Skin of body (tissue), 2 donors: ENCODE measurements around the gene STOM. TPM values are rescaled to one million over a fixed set of nuclear protein-coding genes. Genes with fewer than 3 reads are reported as not detected.
A peak's percentile ranks its signal among the peaks of the same experiment; 100 is the strongest.

Experiments
- DNase-seq: peaks from one replicate; lab custom pipeline; 2025; lab: John Stamatoyannopoulos, UW
- total RNA-seq: library from RNA; depleted of rRNA; stranded (reverse); fragments of >200 nt; gene quantifications from one replicate; pipeline ENCODE4 v1.2.3, GENCODE V29; 2014

The STOM gene
- total RNA-seq, 1 donor from 2014 or later: 139 TPM

- DNase-seq: no peak
Observed at GRCh38 chr9:121349009-121349408, 21.0 kb downstream of the STOM start.

- no peak for DNase-seq
Observed at GRCh38 chr9:121348221-121348620, 21.8 kb downstream of the STOM start.

- DNase-seq: no peak
Observed at GRCh38 chr9:121345070-121345469, 25.0 kb downstream of the STOM start.

- no peak for DNase-seq
Observed at GRCh38 chr9:121344184-121344583, 25.9 kb downstream of the STOM start.

- DNase-seq: no peak
Observed at GRCh38 chr9:121340676-121341392, 29.2 kb downstream of the STOM start.

- no peak for DNase-seq
Observed at GRCh38 chr9:121339437-121339836, 30.6 kb downstream of the STOM start.

- no peak for DNase-seq
Observed at GRCh38 chr9:121336665-121337064, 33.4 kb downstream of the STOM start.

GRCh38 chr9:121333950-121334773 lies 35.9 kb downstream of the STOM start:
- DNase-seq: no peak

GRCh38 chr9:121331992-121332685 lies 37.9 kb downstream of the STOM start:
- DNase-seq: no peak

GRCh38 chr9:121331549-121331948 lies 38.5 kb downstream of the STOM start:
- no peak for DNase-seq

- no peak for DNase-seq
Observed at GRCh38 chr9:121328876-121329681, 41.0 kb downstream of the STOM start.

- DNase-seq: no peak
Observed at GRCh38 chr9:121328476-121328875, 41.6 kb downstream of the STOM start.

- DNase-seq: no peak
Observed at GRCh38 chr9:121326901-121327613, 43.0 kb downstream of the STOM start.

GRCh38 chr9:121326130-121326838 lies 43.8 kb downstream of the STOM start:
- DNase-seq: peak; percentile 93

GRCh38 chr9:121325387-121325786 lies 44.7 kb downstream of the STOM start:
- DNase-seq: no peak

GRCh38 chr9:121324755-121325154 lies 45.3 kb downstream of the STOM start:
- no peak for DNase-seq

GRCh38 chr9:121324316-121324715 lies 45.7 kb downstream of the STOM start:
- DNase-seq: no peak

- no peak for DNase-seq
Observed at GRCh38 chr9:121323449-121324151, 46.5 kb downstream of the STOM start.

- no peak for DNase-seq
Observed at GRCh38 chr9:121322737-121323448, 47.2 kb downstream of the STOM start.
